ENCODE measurements around the gene MAP7.

Gene MAP7

GRCh38 chr6:136527831-136528230 lies 22.4 kb downstream of the MAP7 start:
- DNase-seq, result no peak

- no peak for DNase-seq
Measured at GRCh38 chr6:136526937-136527336, 23.3 kb downstream of the MAP7 start.

GRCh38 chr6:136526196-136526930 lies 23.9 kb downstream of the MAP7 start:
- DNase-seq, result peak; percentile 56

- no peak for DNase-seq
Measured at GRCh38 chr6:136525586-136526195, 24.5 kb downstream of the MAP7 start.

GRCh38 chr6:136524936-136525413 lies 25.2 kb downstream of the MAP7 start:
- DNase-seq, result no peak

- no peak for DNase-seq
Measured at GRCh38 chr6:136524339-136524935, 25.8 kb downstream of the MAP7 start.

- no peak for DNase-seq
Measured at GRCh38 chr6:136523196-136523595, 27.0 kb downstream of the MAP7 start.

GRCh38 chr6:136522636-136523035 lies 27.6 kb downstream of the MAP7 start:
- no peak for DNase-seq

GRCh38 chr6:136521911-136522310 lies 28.3 kb downstream of the MAP7 start:
- DNase-seq, result no peak

- no peak for DNase-seq
Measured at GRCh38 chr6:136521427-136521826, 28.8 kb downstream of the MAP7 start.

- DNase-seq, result no peak
Measured at GRCh38 chr6:136520517-136520916, 29.7 kb downstream of the MAP7 start.

GRCh38 chr6:136517582-136517981 lies 32.6 kb downstream of the MAP7 start:
- DNase-seq, result no peak

- DNase-seq, result no peak
Measured at GRCh38 chr6:136517002-136517401, 33.2 kb downstream of the MAP7 start.

GRCh38 chr6:136514591-136514990 lies 35.6 kb downstream of the MAP7 start:
- DNase-seq, result no peak

GRCh38 chr6:136511926-136512325 lies 38.3 kb downstream of the MAP7 start:
- no peak for DNase-seq

GRCh38 chr6:136511397-136511796 lies 38.8 kb downstream of the MAP7 start:
- DNase-seq, result no peak

- DNase-seq, result no peak
Measured at GRCh38 chr6:136510782-136511181, 39.4 kb downstream of the MAP7 start.

GRCh38 chr6:136510299-136510698 lies 39.9 kb downstream of the MAP7 start:
- DNase-seq, result no peak

- no peak for DNase-seq
Measured at GRCh38 chr6:136508725-136509392, 41.4 kb downstream of the MAP7 start.

- DNase-seq, result no peak
Measured at GRCh38 chr6:136506124-136506799, 44.0 kb downstream of the MAP7 start.

- DNase-seq, result no peak
Measured at GRCh38 chr6:136503303-136504029, 46.8 kb downstream of the MAP7 start.

GRCh38 chr6:136502786-136503185 lies 47.4 kb downstream of the MAP7 start:
- DNase-seq, result no peak

Measured in HCEC 1CT (cell line).